K562 (cell line): ENCODE data around the gene C2orf81. TPM values are rescaled to one million over a fixed set of nuclear protein-coding genes. Genes with fewer than 3 reads are reported as not detected.
A peak's percentile ranks its signal among the peaks of the same experiment; 100 is the strongest.

Experiments
- GATAD2B ChIP-seq: fragments of 450-650 bp; IDR thresholded peaks from 2 replicates; pipeline ENCODE4 v1.6.1; 2017; ENCODE audit warnings: mild to moderate bottlenecking, borderline replicate concordance
- MCM2 ChIP-seq: fragments of 450-650 bp; IDR thresholded peaks from 2 replicates; pipeline ENCODE4 v1.6.1; 2017; ENCODE audit warnings: low read depth, mild to moderate bottlenecking
- MLLT1 ChIP-seq, 2 experiments: fragments of 450-650 bp; IDR thresholded peaks; 2 replicates each; pipeline ENCODE4 v1.6.1; 2016
- NELFE ChIP-seq: IDR thresholded peaks from 2 replicates; pipeline ENCODE4 v1.6.1; 2011; ENCODE audit warnings: mild to moderate bottlenecking; ENCODE audit not compliant: insufficient read depth, insufficient read length
- PRDM10 ChIP-seq: fragments of 450-650 bp; IDR thresholded peaks from 2 replicates; pipeline ENCODE4 v1.6.1; 2018; ENCODE audit not compliant: partially characterized antibody
- TCF7 ChIP-seq: sonication (generic); IDR thresholded peaks from 2 replicates; pipeline ENCODE4 v1.6.1; 2016; ENCODE audit warnings: antibody characterized with exemption, borderline replicate concordance
- U2AF1 ChIP-seq: fragments of 200-400 bp; formaldehyde crosslinking; optimal IDR thresholded peaks from 2 replicates; pipeline ENCODE3; 2017; ENCODE audit warnings: mild to moderate bottlenecking, low read depth, low read length, moderate library complexity
- ZBTB12 ChIP-seq: fragments of 250-450 bp; sonication (Bioruptor Pico); IDR thresholded peaks from 2 replicates; pipeline ENCODE4 v1.4.0; 2020
- ZNF512 ChIP-seq: IDR thresholded peaks from 2 replicates; pipeline ENCODE4 v1.6.1; 2016; ENCODE audit warnings: missing genetic modification characterization, missing compliant biosample characterization
- ZNF583 ChIP-seq: fragments of 250-450 bp; sonication (Bioruptor Pico); IDR thresholded peaks from 2 replicates; pipeline ENCODE4 v1.4.0; 2020
- polyA plus RNA-seq, 8 experiments: library from polyadenylated mRNA; depleted of rRNA in 4 of 8; stranded (reverse) in 5 of 8; unstranded in 3 of 8; fragments of >200 nt; fragmentation: Nextera tagmentation in 2 of 8; fragmentation: Illumina TruSeq in 1 of 8; extraction: Ambion mirVana in 2 of 8; extraction: Trizol in 1 of 8; gene quantifications; 2 replicates each; pipeline versions ENCODE4 v1.2.1 to v1.2.3, GENCODE V29; 2011 to 2014; ENCODE audit warnings: inconsistent platforms in 1 of 8, missing spikeins in 1 of 8
- total RNA-seq, 7 experiments: library from RNA; depleted of rRNA in 6 of 7; stranded (reverse); fragments of >200 nt in 6 of 7; fragmentation: Illumina TruSeq in 2 of 7; extraction: Trizol in 2 of 7; gene quantifications; 2 replicates each; pipeline versions ENCODE4 v1.2.1 to v1.2.3, GENCODE V29; 2011 to 2021; ENCODE audit warnings: low replicate concordance in 1 of 7
- TF ChIP-seq, protein P1 (sequence below): sonication (generic); formaldehyde crosslinking; IDR thresholded peaks from 2 replicates; pipeline ENCODE4 v1.8.1; 2023; ENCODE audit warnings: mild to moderate bottlenecking, missing genetic modification reagents
- TF ChIP-seq, protein P2 (sequence below): sonication (generic); formaldehyde crosslinking; IDR thresholded peaks from 2 replicates; pipeline ENCODE4 v1.8.0; 2023; ENCODE audit warnings: mild to moderate bottlenecking, missing genetic modification reagents

C2orf81 gene
- total and polyA plus RNA-seq, 9 of the 15 experiments (the other 6 are each of a cell fraction or from before 2014, with no cell fraction given), result 0.06 TPM; not detected in 8

DNA sequence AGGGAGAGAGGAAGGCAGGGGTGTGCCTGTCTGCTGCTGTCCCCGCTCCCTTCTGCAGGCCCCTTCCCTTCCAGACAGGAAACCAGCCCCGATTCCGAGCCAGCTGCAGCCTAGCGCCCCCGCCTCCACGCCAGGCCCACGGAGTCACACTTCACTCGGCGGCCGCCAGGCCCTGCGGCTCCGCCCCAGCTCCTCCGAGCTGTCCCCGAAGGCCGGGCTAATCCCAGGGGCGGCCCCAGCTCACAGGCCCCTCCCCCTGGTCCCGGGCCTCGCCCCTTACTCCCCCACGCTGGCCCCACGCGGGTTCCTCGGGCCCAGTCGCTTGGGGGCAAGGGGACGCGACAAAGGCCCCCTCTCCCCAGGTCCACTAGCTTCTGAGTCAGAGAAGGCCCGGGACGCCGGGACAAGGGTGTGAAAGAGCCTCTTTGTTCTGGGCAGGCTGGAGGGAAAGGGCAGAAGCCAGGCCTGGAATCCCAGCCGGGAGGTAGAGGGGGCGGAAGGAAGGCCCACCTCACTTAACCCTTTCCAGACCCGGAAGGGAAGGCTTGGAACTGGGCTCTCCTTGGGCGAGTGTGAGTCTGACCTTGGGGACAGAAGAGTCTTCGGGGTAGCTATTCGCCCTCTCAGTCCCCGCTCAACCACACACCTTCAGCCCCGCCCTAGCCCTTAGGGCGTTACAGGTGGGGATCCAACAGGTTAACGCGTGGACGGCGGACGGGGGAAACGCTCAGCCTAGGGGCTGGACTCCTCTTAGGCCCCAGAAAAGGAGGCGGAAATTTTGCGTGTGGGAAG, 19.2 kb upstream of the C2orf81 start (continued):
- TF ChIP-seq PRDM10 (no peak), ZBTB12 (no peak), NELFE (no peak), ZNF583 (CRISPR knock-in tag) (no peak), GATAD2B (peak; percentile 93), U2AF1 (no peak), TCF7 (0 out of 2 replicates have a peak, but pooled peaks have one; percentile 9), ZNF512 (tag) (no peak), MLLT1 (IDR thresholded peaks at IDR 0.05) (no peak), MCM2 (no peak)
- TF ChIP-seq, protein P1, sequence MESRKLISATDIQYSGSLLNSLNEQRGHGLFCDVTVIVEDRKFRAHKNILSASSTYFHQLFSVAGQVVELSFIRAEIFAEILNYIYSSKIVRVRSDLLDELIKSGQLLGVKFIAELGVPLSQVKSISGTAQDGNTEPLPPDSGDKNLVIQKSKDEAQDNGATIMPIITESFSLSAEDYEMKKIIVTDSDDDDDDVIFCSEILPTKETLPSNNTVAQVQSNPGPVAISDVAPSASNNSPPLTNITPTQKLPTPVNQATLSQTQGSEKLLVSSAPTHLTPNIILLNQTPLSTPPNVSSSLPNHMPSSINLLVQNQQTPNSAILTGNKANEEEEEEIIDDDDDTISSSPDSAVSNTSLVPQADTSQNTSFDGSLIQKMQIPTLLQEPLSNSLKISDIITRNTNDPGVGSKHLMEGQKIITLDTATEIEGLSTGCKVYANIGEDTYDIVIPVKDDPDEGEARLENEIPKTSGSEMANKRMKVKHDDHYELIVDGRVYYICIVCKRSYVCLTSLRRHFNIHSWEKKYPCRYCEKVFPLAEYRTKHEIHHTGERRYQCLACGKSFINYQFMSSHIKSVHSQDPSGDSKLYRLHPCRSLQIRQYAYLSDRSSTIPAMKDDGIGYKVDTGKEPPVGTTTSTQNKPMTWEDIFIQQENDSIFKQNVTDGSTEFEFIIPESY (CRISPR knock-in tag), result no peak
- TF ChIP-seq, protein P2, sequence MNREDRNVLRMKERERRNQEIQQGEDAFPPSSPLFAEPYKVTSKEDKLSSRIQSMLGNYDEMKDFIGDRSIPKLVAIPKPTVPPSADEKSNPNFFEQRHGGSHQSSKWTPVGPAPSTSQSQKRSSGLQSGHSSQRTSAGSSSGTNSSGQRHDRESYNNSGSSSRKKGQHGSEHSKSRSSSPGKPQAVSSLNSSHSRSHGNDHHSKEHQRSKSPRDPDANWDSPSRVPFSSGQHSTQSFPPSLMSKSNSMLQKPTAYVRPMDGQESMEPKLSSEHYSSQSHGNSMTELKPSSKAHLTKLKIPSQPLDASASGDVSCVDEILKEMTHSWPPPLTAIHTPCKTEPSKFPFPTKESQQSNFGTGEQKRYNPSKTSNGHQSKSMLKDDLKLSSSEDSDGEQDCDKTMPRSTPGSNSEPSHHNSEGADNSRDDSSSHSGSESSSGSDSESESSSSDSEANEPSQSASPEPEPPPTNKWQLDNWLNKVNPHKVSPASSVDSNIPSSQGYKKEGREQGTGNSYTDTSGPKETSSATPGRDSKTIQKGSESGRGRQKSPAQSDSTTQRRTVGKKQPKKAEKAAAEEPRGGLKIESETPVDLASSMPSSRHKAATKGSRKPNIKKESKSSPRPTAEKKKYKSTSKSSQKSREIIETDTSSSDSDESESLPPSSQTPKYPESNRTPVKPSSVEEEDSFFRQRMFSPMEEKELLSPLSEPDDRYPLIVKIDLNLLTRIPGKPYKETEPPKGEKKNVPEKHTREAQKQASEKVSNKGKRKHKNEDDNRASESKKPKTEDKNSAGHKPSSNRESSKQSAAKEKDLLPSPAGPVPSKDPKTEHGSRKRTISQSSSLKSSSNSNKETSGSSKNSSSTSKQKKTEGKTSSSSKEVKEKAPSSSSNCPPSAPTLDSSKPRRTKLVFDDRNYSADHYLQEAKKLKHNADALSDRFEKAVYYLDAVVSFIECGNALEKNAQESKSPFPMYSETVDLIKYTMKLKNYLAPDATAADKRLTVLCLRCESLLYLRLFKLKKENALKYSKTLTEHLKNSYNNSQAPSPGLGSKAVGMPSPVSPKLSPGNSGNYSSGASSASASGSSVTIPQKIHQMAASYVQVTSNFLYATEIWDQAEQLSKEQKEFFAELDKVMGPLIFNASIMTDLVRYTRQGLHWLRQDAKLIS, result no peak
